Measurements from ENCODE around the gene KRT24.

DNA sequence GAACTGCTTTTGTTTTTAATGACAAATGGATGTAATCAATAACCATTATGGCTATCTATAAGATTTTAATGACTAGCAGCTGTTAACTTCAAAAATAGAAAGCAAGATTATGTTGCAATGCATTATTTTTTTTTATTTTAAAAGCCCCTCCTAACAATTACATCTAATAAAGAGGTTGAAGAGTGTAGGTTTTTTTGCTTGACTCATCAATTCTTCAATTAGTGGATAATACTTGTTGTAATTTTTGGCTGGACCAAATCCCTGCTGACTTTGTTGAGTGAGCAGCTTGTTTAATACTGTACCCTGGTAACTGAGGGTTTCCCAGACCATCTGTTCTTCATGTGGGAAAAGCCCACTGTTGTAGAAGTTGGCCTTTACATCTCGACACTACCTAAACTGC lies 27.4 kb upstream of the KRT24 start:
- TF ChIP-seq CTCF (conservative IDR thresholded peaks at IDR 0.05; ENCODE audit: low read depth, low read length) (no peak), EZH2 (IDR thresholded peaks at IDR 0.05; ENCODE audit: borderline replicate concordance, low read depth, low read length, poor library complexity, severe bottlenecking) (no peak)

Measured in A673 (cell line).